Measurements from ENCODE around the gene BMP5. TPM values are rescaled to one million over a fixed set of nuclear protein-coding genes. Genes with fewer than 3 reads are reported as not detected.

Gene BMP5
- total RNA-seq, 4 donors from 2014 or later: 0.13 TPM; not detected in 3

DNA sequence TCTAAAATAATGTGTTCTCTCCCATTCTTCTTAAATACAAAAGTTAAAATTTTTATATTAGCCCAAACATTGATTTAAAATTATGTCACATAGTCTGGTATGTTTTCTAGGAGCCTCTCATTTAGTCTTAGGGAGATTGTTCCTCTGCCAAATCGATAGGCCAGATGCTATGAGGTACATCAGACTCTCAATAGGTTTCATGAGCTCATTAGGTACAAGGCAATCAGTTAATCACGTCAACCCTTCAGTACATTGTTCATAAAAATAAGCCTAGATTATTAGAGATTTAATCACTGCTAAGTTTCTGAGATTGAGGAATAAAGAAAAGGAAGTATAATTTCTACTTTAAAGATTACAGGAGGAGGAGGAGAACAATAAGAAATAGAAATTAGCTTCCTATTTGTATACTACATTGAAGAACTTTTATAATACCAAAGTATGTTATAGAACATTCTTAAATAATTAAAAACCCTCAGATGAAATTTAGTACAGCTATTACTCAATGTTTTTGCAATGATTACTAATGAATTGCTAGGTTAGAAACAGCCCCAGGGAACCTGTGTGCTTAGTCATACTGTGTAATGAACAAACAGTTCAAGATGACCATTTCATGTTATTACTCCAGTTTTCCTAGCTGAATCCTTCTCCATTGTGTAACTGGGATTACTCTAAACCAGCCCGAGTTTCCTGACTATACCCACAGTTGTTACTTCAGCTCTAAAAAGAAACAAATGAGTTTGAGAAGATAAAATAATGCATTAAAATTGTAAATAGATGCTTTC is 117.0 kb downstream of the BMP5 start:
- 57% methylated on average over 3 of the region's 3 CpGs for WGBS
- no peaks in the 10 kb centered on the region for H3K36me3 ChIP-seq
- no peak for TF ChIP-seq POLR2A (IDR thresholded peaks at IDR 0.05)
- TF ChIP-seq, protein P1, sequence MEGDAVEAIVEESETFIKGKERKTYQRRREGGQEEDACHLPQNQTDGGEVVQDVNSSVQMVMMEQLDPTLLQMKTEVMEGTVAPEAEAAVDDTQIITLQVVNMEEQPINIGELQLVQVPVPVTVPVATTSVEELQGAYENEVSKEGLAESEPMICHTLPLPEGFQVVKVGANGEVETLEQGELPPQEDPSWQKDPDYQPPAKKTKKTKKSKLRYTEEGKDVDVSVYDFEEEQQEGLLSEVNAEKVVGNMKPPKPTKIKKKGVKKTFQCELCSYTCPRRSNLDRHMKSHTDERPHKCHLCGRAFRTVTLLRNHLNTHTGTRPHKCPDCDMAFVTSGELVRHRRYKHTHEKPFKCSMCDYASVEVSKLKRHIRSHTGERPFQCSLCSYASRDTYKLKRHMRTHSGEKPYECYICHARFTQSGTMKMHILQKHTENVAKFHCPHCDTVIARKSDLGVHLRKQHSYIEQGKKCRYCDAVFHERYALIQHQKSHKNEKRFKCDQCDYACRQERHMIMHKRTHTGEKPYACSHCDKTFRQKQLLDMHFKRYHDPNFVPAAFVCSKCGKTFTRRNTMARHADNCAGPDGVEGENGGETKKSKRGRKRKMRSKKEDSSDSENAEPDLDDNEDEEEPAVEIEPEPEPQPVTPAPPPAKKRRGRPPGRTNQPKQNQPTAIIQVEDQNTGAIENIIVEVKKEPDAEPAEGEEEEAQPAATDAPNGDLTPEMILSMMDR (IDR thresholded peaks at IDR 0.05): no peak
- no peak for TF ChIP-seq POLR2AphosphoS5 (IDR thresholded peaks at IDR 0.05)
- no peak for TF ChIP-seq EP300 (IDR thresholded peaks at IDR 0.05)
- DNase-seq (ENCODE audit: low spot score in 2 of 2): no peak
- H3K4me1 ChIP-seq: peaks cover 3% of the 10 kb centered on the region
- no peaks in the 10 kb centered on the region for H3K27me3 ChIP-seq
- H3K27ac ChIP-seq: no peak overlapping the region
- no peak overlapping the region for H3K4me3 ChIP-seq
- H3K9me3 ChIP-seq: no peaks in the 10 kb centered on the region

DNA sequence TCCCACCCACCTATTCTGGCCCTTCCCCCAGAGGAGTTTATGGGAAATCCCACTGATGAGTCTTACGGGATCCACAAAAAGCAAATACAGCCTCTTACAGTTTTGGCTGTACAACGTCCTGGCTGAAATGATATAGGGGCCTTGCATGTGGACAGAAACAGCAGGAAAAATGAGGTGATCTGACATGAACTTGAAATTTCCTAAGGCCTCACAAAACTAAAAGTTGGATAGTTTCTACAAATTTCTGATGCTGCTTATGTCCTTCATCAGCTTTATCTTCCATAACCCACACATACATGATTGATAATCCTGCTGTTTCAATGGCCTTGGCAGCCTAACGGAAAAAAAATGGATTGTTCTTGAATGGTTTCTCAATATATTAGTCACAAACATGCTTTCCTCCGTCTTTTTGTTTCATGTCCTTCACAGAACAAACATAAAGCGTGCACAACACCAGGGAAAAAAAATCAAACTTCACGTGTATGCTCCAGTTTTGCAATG is 118.8 kb downstream of the BMP5 start:
- no peak for DNase-seq (ENCODE audit: low spot score in 2 of 2)
- 79% methylated on average over 6 of the region's 6 CpGs for WGBS
- Histone ChIP-seq H3K27ac (no peak overlapping the region), H3K27me3 (no peaks in the 10 kb centered on the region), H3K4me1 (peaks cover 3% of the 10 kb centered on the region), H3K36me3 (no peaks in the 10 kb centered on the region), H3K9me3 (no peaks in the 10 kb centered on the region), H3K4me3 (no peak overlapping the region)
- TF ChIP-seq EP300 (IDR thresholded peaks at IDR 0.05) (no peak), POLR2A (IDR thresholded peaks at IDR 0.05) (no peak), POLR2AphosphoS5 (IDR thresholded peaks at IDR 0.05) (no peak)
- TF ChIP-seq, protein P1 (IDR thresholded peaks at IDR 0.05): no peak

DNA sequence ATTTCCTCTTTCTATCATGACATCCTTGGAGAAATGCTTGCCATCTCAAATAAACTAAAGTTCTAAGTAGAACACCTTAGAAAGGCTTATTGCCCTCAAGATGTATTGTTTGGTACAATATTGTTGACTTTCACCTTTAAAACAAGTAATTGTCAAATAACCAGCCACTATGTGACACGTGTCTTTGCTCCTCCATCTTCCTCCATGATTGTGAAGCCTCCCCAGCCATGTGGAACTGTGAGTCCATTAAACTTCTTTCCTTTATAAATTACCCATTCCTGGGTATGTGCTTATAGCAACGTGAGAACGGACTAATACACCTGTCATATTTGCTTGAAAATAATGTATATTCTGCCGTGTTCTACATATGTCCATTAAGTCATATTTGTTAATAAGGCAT is 126.5 kb downstream of the BMP5 start:
- Histone ChIP-seq H3K27ac (no peak overlapping the region), H3K4me3 (no peak overlapping the region), H3K36me3 (no peaks in the 10 kb centered on the region), H3K27me3 (no peaks in the 10 kb centered on the region), H3K9me3 (no peaks in the 10 kb centered on the region), H3K4me1 (no peaks in the 10 kb centered on the region)
- WGBS: 87% methylated on average over 4 of the region's 4 CpGs
- DNase-seq (ENCODE audit: low spot score in 2 of 2): no peak
- TF ChIP-seq, protein P1 (IDR thresholded peaks at IDR 0.05): no peak
- TF ChIP-seq POLR2AphosphoS5 (IDR thresholded peaks at IDR 0.05) (no peak), POLR2A (IDR thresholded peaks at IDR 0.05) (no peak), EP300 (IDR thresholded peaks at IDR 0.05) (no peak)

DNA sequence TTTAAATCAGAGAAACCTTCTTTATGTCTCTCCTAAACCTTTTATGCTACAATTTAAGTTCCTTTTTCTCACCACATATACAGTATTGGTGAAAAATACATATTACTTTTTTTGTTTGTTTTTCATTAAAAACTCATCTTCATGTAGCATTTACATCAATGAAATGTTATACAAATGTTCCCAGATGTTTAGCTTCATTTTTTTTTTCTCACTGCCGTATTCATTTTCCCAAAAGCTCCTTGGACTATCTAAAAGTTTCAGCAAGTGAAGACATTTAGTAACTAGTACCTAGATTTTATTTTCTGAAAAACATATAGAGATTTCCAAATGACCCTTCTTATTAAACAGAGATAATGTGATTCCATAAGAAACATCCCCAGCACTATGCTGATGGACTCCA is 128.9 kb downstream of the BMP5 start:
- Histone ChIP-seq H3K36me3 (no peaks in the 10 kb centered on the region), H3K4me3 (no peak overlapping the region), H3K27ac (no peak overlapping the region), H3K4me1 (no peaks in the 10 kb centered on the region), H3K9me3 (peaks cover 6% of the 10 kb centered on the region), H3K27me3 (no peaks in the 10 kb centered on the region)
- 65% methylated on average over 1 of the region's 1 CpG for WGBS
- TF ChIP-seq, protein P1 (IDR thresholded peaks at IDR 0.05): no peak
- TF ChIP-seq POLR2AphosphoS5 (IDR thresholded peaks at IDR 0.05) (no peak), POLR2A (IDR thresholded peaks at IDR 0.05) (no peak), EP300 (IDR thresholded peaks at IDR 0.05) (no peak)
- no peak for DNase-seq (ENCODE audit: low spot score in 2 of 2)

DNA sequence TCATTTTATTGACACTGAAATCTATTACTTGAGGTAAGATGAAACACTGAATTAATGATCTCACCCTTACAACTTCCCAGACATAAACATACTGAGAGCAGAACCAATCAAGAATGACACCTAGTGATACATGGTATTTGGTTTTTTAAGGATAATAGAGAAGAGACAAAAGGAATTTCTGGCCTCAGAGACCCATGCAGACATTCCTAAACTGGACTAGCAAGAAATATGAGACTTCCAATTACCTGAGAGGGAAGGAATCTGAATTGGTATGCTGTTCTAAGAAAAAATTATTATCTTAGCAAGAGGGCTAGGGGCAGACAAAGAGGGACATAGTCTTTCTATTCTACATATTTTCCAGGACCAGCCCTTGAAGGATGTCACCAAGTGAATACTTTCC is 141.1 kb downstream of the BMP5 start:
- no peak for TF ChIP-seq POLR2AphosphoS5 (IDR thresholded peaks at IDR 0.05)
- TF ChIP-seq, protein P1 (IDR thresholded peaks at IDR 0.05): no peak
- no peak for TF ChIP-seq EP300 (IDR thresholded peaks at IDR 0.05)
- TF ChIP-seq POLR2A (IDR thresholded peaks at IDR 0.05): no peak
- no peak for DNase-seq (ENCODE audit: low spot score in 2 of 2)
- Histone ChIP-seq H3K4me1 (no peaks in the 10 kb centered on the region), H3K9me3 (no peaks in the 10 kb centered on the region), H3K36me3 (no peaks in the 10 kb centered on the region), H3K27ac (no peak overlapping the region), H3K4me3 (no peak overlapping the region), H3K27me3 (no peaks in the 10 kb centered on the region)

All from suprapubic skin (tissue), 4 donors.